Astrocyte of the cerebellum (primary cell): ENCODE data around the gene TRPC1.

Experiments
- DNase-seq: peaks from one replicate; pipeline ENCODE4 v3.0.0-alpha.2; 2011; ENCODE audit warnings: low read depth
- H3K4me3 ChIP-seq: 2 replicates; pipeline ENCODE4 v1.5.1; 2011; ENCODE audit warnings: mild to moderate bottlenecking, low read depth, low read length, moderate library complexity
- in situ Hi-C: cut with HindIII; loops from 2 replicates; pipeline ENCODE4 v1.10.0; 2017; ENCODE audit warnings: low sequenced_read_pairs
- TF ChIP-seq, protein P1 (sequence below): IDR thresholded peaks from 2 replicates; pipeline ENCODE4 v1.5.1; 2012; ENCODE audit warnings: low read length, low read depth, moderate library complexity, mild to moderate bottlenecking; ENCODE audit errors: missing control alignments

The TRPC1 gene

GRCh38 chr3:142839831-142840230, 116.0 kb downstream of the TRPC1 start:
- TF ChIP-seq, protein P1, sequence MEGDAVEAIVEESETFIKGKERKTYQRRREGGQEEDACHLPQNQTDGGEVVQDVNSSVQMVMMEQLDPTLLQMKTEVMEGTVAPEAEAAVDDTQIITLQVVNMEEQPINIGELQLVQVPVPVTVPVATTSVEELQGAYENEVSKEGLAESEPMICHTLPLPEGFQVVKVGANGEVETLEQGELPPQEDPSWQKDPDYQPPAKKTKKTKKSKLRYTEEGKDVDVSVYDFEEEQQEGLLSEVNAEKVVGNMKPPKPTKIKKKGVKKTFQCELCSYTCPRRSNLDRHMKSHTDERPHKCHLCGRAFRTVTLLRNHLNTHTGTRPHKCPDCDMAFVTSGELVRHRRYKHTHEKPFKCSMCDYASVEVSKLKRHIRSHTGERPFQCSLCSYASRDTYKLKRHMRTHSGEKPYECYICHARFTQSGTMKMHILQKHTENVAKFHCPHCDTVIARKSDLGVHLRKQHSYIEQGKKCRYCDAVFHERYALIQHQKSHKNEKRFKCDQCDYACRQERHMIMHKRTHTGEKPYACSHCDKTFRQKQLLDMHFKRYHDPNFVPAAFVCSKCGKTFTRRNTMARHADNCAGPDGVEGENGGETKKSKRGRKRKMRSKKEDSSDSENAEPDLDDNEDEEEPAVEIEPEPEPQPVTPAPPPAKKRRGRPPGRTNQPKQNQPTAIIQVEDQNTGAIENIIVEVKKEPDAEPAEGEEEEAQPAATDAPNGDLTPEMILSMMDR = no peak
- H3K4me3 ChIP-seq = no peak overlapping the region

DNA sequence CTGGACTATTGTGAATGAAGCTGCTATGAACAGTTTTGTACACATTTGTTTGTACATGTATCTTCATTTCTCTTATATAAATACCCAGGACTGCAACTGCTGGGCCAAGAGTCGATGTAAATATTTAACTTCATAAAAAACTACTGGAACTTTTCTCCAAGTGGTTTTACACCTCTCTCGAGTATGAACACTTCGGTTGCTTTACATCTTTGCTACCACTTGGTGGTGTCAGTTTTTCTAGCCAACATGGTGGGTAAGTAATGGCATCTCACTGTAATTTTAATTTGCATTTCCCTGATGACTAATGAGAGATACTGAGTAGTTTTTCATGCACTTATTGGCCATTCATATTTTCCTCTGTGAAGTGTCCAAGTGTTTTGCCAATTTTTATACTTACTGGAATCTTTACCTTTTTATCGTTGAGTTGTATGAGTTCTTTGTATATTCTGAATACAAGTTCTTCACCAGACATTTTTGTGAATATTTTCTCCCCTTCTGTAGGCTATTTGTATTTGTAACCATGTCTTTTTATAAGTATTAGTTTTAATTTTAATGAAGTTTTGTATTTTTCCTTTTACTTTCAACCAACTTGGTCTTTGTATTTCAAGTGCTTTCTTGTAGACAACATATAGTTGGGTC, 120.6 kb downstream of the TRPC1 start:
- TF ChIP-seq, protein P1 = peak; percentile 52
- no peak for DNase-seq
- H3K4me3 ChIP-seq = no peak overlapping the region
- in situ Hi-C loops = loop anchor here (25.0 kb wide), 1 partner anchor 143 kb away; no protein-coding TSS in a partner anchor

More at GRCh38 chr3:142839831-142840230, 116.0 kb downstream of the TRPC1 start:
- DNase-seq = no peak
- in situ Hi-C loops = loop anchor here (25.0 kb wide), 1 partner anchor 147 kb away; no protein-coding TSS in a partner anchor

GRCh38 chr3:142846779-142847577, 123.1 kb downstream of the TRPC1 start:
- no peak for DNase-seq
- no peak overlapping the region for H3K4me3 ChIP-seq
- in situ Hi-C loops = loop anchor here (25.0 kb wide), 1 partner anchor 140 kb away; no protein-coding TSS in a partner anchor
- TF ChIP-seq, protein P1 = no peak

GRCh38 chr3:142849148-142849547, 125.3 kb downstream of the TRPC1 start:
- TF ChIP-seq, protein P1 = no peak
- in situ Hi-C loops = loop anchor here (25.0 kb wide), 1 partner anchor 138 kb away; no protein-coding TSS in a partner anchor
- H3K4me3 ChIP-seq = no peak overlapping the region
- DNase-seq = no peak

- in situ Hi-C loops = no loop called here
- no peak overlapping the region for H3K4me3 ChIP-seq
- TF ChIP-seq, protein P1 = no peak
- DNase-seq = peak; percentile 65
Observed at GRCh38 chr3:142850395-142851023, 126.7 kb downstream of the TRPC1 start.

DNA sequence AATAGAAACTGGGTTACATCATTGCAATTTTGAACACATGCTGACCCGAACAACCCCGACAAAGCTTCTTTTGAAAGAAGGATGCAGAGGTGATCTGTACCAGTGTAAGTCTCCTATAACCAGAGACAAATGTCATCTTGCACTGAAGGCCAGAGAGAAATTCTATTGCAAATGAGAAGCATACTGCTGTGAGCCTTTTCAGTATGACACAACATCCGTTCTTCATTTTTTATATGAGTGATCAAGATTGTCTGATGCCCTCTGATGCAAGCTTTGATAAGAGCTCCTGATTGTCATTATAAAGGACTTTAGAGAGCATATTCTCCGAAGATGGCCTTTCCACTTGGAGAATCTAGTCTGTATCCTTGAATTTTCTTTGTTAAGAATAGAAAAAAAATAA, 128.2 kb downstream of the TRPC1 start:
- no peak overlapping the region for H3K4me3 ChIP-seq
- TF ChIP-seq, protein P1 = no peak
- in situ Hi-C loops = no loop called here

More for the DNA sequence above, 128.2 kb downstream of the TRPC1 start:
- no peak for DNase-seq
